Measurements from ENCODE around the gene RECQL5. TPM values are rescaled to one million over a fixed set of nuclear protein-coding genes. Genes with fewer than 3 reads are reported as not detected.

RECQL5 gene
- total and polyA plus RNA-seq, 2 donors (not counting 1 experiment from before 2014, with no cell fraction given) = 8.4 to 26.3 TPM

DNA sequence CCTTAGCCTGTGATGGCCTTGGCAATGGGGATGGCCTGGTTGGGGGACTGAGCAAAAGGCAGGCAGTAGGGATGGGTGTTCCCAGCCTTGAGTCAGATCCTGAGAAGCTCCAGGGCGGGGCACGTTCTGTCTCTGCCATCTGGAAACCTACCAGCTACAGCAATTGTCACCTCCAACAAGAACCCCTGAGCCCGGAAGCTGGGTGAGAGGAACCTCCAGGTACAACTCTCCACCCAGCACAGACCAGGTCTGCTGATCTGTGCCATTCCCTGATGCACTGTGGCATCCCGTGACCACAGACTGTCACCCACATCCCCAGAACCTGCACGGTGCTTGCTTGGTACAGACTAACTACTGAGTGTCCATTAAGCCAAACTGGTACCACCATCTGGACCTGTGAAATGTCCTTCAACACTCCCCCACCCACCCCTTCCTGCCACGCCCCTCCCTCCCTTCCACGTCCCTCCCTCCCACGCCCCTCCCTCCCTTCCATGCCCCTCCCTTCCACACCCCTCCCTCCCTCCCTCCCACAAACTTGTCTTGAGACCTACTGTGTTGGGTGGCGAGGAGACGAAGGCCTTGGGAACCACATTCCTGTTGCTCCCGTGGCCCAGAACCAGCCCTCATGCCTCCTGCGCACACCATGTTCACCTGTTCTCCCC lies 62.8 kb downstream of the RECQL5 start:
- H3K36me3 ChIP-seq (ENCODE audit: control insufficient read depth, insufficient read depth, low read length) = no peaks in the 10 kb centered on the region
- no peak overlapping the region for H2AFZ ChIP-seq (ENCODE audit: low read length)
- no peaks in the 10 kb centered on the region for H4K20me1 ChIP-seq (ENCODE audit: control insufficient read depth, extremely low read depth, insufficient read depth, low read length)
- no peak overlapping the region for H3K4me2 ChIP-seq (ENCODE audit: extremely low read depth, insufficient read depth, low read length)
- no peak overlapping the region for H3K27ac ChIP-seq (ENCODE audit: insufficient read depth, low read length)
- no peaks in the 10 kb centered on the region for H3K4me1 ChIP-seq (ENCODE audit: control insufficient read depth, extremely low read depth, insufficient read depth, low read length)
- TF ChIP-seq EZH2 (IDR thresholded peaks at IDR 0.05; ENCODE audit: low read length, missing control alignments) = no peak
- TF ChIP-seq, protein P1, sequence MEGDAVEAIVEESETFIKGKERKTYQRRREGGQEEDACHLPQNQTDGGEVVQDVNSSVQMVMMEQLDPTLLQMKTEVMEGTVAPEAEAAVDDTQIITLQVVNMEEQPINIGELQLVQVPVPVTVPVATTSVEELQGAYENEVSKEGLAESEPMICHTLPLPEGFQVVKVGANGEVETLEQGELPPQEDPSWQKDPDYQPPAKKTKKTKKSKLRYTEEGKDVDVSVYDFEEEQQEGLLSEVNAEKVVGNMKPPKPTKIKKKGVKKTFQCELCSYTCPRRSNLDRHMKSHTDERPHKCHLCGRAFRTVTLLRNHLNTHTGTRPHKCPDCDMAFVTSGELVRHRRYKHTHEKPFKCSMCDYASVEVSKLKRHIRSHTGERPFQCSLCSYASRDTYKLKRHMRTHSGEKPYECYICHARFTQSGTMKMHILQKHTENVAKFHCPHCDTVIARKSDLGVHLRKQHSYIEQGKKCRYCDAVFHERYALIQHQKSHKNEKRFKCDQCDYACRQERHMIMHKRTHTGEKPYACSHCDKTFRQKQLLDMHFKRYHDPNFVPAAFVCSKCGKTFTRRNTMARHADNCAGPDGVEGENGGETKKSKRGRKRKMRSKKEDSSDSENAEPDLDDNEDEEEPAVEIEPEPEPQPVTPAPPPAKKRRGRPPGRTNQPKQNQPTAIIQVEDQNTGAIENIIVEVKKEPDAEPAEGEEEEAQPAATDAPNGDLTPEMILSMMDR (conservative IDR thresholded peaks at IDR 0.05 in 1 of 2, IDR thresholded peaks at IDR 0.05 in 1 of 2; ENCODE audit: low read depth in 1 of 2, low read length in 2 of 2) = no peak
- no peaks in the 10 kb centered on the region for H3K9me3 ChIP-seq (ENCODE audit: control insufficient read depth, insufficient read depth, low read depth, low read length)
- H3K27me3 ChIP-seq (ENCODE audit: control insufficient read depth, insufficient read depth, low read length) = no peaks in the 10 kb centered on the region
- DNase-seq (ENCODE audit: low read depth in 2 of 2) = no peak
- no peak overlapping the region for H3K9ac ChIP-seq (ENCODE audit: insufficient read depth, low read length)
- no peak overlapping the region for H3K4me3 ChIP-seq (replicated peaks in 1 of 4; ENCODE audit: control extremely low read depth in 1 of 4, insufficient read depth in 1 of 4, low read depth in 3 of 4, low read length in 4 of 4)
- no peaks in the 10 kb centered on the region for H3K79me2 ChIP-seq (ENCODE audit: control insufficient read depth, insufficient read depth, low read length)

DNA sequence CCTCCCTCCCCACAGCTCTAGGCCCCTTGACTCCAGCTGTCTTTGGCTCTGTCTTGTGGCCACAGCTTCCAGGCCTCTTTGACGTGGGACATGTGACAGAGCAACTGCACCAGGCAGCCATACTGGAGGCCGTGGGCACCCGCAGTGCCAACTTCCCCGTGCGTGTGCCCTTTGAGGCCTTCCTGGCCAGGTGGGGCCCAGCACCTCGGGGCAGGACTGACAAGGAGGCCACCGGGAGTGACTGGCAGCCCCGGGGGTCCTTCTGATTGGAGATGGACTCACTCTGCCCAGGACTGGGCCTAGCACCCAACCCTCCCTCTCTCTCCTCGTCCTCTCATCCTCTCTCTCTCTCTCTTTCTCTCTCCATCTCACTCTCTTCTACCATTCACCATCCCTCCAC lies 63.8 kb downstream of the RECQL5 start:
- Histone ChIP-seq H3K4me2 (ENCODE audit: extremely low read depth, insufficient read depth, low read length) (no peak overlapping the region), H2AFZ (ENCODE audit: low read length) (no peak overlapping the region), H3K9ac (ENCODE audit: insufficient read depth, low read length) (no peak overlapping the region), H3K27ac (ENCODE audit: insufficient read depth, low read length) (no peak overlapping the region), H3K9me3 (ENCODE audit: control insufficient read depth, insufficient read depth, low read depth, low read length) (no peaks in the 10 kb centered on the region), H3K27me3 (ENCODE audit: control insufficient read depth, insufficient read depth, low read length) (no peaks in the 10 kb centered on the region), H4K20me1 (ENCODE audit: control insufficient read depth, extremely low read depth, insufficient read depth, low read length) (no peaks in the 10 kb centered on the region), H3K79me2 (ENCODE audit: control insufficient read depth, insufficient read depth, low read length) (no peaks in the 10 kb centered on the region), H3K4me1 (ENCODE audit: control insufficient read depth, extremely low read depth, insufficient read depth, low read length) (no peaks in the 10 kb centered on the region), H3K36me3 (ENCODE audit: control insufficient read depth, insufficient read depth, low read length) (no peaks in the 10 kb centered on the region), H3K4me3 (replicated peaks in 1 of 4; ENCODE audit: control extremely low read depth in 1 of 4, insufficient read depth in 1 of 4, low read depth in 3 of 4, low read length in 4 of 4) (no peak overlapping the region)
- no peak for TF ChIP-seq EZH2 (IDR thresholded peaks at IDR 0.05; ENCODE audit: low read length, missing control alignments)
- no peak for DNase-seq (ENCODE audit: low read depth in 2 of 2)

DNA sequence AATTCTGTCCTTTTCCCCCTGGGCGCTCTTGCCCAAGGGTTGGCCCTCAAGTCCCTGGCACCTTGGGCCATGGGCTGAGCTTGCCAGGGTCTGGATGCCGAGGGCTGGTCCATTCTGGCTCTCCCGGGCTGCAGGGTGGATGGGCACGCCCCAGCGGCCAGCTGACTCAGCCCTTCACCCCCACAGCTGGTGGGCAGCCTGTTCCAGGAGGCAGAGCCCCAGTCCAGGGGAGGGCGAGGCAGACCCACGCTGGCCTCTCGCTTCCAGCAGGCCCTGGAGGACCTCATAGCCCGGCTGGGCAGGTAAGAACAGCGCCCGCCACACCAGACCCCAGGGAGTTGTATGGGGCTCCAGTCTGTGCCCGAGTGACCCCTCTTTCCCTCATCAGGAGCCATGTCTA lies 64.3 kb downstream of the RECQL5 start:
- no peaks in the 10 kb centered on the region for H4K20me1 ChIP-seq (ENCODE audit: control insufficient read depth, extremely low read depth, insufficient read depth, low read length)
- no peaks in the 10 kb centered on the region for H3K36me3 ChIP-seq (ENCODE audit: control insufficient read depth, insufficient read depth, low read length)
- H3K4me1 ChIP-seq (ENCODE audit: control insufficient read depth, extremely low read depth, insufficient read depth, low read length) = no peaks in the 10 kb centered on the region
- H3K9ac ChIP-seq (ENCODE audit: insufficient read depth, low read length) = no peak overlapping the region
- DNase-seq (ENCODE audit: low read depth in 2 of 2) = no peak
- H3K4me2 ChIP-seq (ENCODE audit: extremely low read depth, insufficient read depth, low read length) = no peak overlapping the region
- H3K4me3 ChIP-seq (replicated peaks in 1 of 4; ENCODE audit: control extremely low read depth in 1 of 4, insufficient read depth in 1 of 4, low read depth in 3 of 4, low read length in 4 of 4) = no peak overlapping the region
- H3K9me3 ChIP-seq (ENCODE audit: control insufficient read depth, insufficient read depth, low read depth, low read length) = no peaks in the 10 kb centered on the region
- H2AFZ ChIP-seq (ENCODE audit: low read length) = no peak overlapping the region
- no peak overlapping the region for H3K27ac ChIP-seq (ENCODE audit: insufficient read depth, low read length)
- H3K27me3 ChIP-seq (ENCODE audit: control insufficient read depth, insufficient read depth, low read length) = no peaks in the 10 kb centered on the region
- no peak for TF ChIP-seq EZH2 (IDR thresholded peaks at IDR 0.05; ENCODE audit: low read length, missing control alignments)
- TF ChIP-seq, protein P1 (conservative IDR thresholded peaks at IDR 0.05 in 1 of 2, IDR thresholded peaks at IDR 0.05 in 1 of 2; ENCODE audit: low read depth in 1 of 2, low read length in 2 of 2) = no peak
- H3K79me2 ChIP-seq (ENCODE audit: control insufficient read depth, insufficient read depth, low read length) = no peaks in the 10 kb centered on the region

Measured in fibroblast of lung (primary cell).